Lower leg skin (tissue), 4 donors: ENCODE data around the gene BLOC1S3. TPM values are rescaled to one million over a fixed set of nuclear protein-coding genes. Genes with fewer than 3 reads are reported as not detected.

ENCODE experiments used
- DNase-seq, 2 donors: peaks; one replicate each; pipeline ENCODE4 v3.0.0-alpha.2; 2019; ENCODE audit warnings: low spot score in 2 of 2
- H3K4me3 ChIP-seq: fragments of 200-600 bp; sonication (generic); 2 replicates; pipeline ENCODE4 v1.5.1; 2017; ENCODE audit warnings: mild to moderate bottlenecking, low read depth; ENCODE audit not compliant: poor library complexity, severe bottlenecking
- CTCF ChIP-seq, 3 donors: fragments of 450-650 bp; IDR thresholded peaks; one replicate each; pipeline ENCODE4 v1.5.1; 2016; ENCODE audit warnings: antibody characterized with exemption in 3 of 3, mild to moderate bottlenecking in 3 of 3, moderate library complexity in 2 of 3
- POLR2A ChIP-seq, 2 donors: fragments of 450-650 bp; IDR thresholded peaks; one replicate each; pipeline ENCODE4 v1.6.1; 2016 to 2017; ENCODE audit warnings: antibody characterized with exemption in 2 of 2, mild to moderate bottlenecking in 1 of 2, moderate library complexity in 1 of 2
- WGBS, 2 donors: methylation state at CpG; one replicate each; pipeline ENCODE4 v1.1.5; 2018; 5-methylcytosine and 5-hydroxymethylcytosine counted together
- intact Hi-C: fragments of 100-400 bp; cut with DNase I; formaldehyde crosslinking; loops from one replicate; pipeline ENCODE4 v1.15.0; 2023; ENCODE audit warnings: low total_unique reads
- total RNA-seq, 4 donors: library from RNA; depleted of rRNA; stranded (reverse); fragments of >200 nt; gene quantifications; one replicate each; pipeline ENCODE4 v1.1.0, GENCODE V29; 2016

BLOC1S3 gene
- total RNA-seq, 4 donors from 2014 or later, result 26.6 to 65.1 (median 31.4) TPM

DNA sequence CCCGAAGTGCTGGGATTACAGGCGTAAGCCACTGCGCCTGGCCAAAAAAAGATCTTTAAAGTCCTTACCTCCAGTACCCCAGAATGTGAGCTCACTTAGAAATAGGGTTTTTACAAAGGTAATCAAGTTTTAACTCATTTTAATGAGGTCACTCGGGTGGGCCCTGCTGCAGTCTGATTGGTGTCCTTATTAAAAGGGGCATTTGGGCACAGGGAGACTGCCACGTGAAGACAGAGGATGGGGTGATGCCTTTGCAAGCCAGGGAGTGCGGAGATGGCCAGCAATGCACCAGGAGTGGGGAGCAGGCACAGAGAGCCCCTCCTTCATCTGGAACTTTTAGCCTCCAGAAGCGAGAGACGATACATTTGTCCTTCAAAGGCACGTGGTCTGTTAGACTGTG, 29.5 kb upstream of the BLOC1S3 start:
- TF ChIP-seq CTCF (IDR thresholded peaks at IDR 0.05) (no peak), POLR2A (IDR thresholded peaks at IDR 0.05) (no peak)
- no peak overlapping the region for H3K4me3 ChIP-seq
- intact Hi-C loops, result no loop called here
- DNase-seq, result no peak
- WGBS, 2 donors, result 84 to 92% methylated on average over 9 of the region's 9 CpGs

DNA sequence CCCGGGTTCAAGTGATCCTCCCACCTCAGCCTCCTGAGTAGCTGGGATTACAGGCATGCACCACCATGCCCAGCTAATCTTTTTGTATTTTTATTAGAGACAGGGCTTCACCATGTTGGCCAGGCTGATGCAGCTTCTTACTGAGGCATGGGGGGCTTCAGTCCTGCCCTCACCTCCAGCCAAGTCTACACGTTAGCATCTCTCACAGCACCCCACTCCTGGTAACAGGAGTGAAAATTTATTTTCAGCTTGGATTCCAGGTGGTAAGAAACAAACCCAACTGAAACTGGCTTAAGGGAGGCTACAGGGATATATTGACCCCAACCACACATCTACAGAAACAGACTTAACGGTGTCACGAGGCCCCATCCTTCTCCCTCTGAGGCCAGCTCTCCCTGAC, 28.4 kb upstream of the BLOC1S3 start:
- TF ChIP-seq POLR2A (IDR thresholded peaks at IDR 0.05) (no peak), CTCF (IDR thresholded peaks at IDR 0.05) (no peak)
- intact Hi-C loops, result no loop called here
- 85 to 89% methylated on average over 4 of the region's 4 CpGs for WGBS, 2 donors

DNA sequence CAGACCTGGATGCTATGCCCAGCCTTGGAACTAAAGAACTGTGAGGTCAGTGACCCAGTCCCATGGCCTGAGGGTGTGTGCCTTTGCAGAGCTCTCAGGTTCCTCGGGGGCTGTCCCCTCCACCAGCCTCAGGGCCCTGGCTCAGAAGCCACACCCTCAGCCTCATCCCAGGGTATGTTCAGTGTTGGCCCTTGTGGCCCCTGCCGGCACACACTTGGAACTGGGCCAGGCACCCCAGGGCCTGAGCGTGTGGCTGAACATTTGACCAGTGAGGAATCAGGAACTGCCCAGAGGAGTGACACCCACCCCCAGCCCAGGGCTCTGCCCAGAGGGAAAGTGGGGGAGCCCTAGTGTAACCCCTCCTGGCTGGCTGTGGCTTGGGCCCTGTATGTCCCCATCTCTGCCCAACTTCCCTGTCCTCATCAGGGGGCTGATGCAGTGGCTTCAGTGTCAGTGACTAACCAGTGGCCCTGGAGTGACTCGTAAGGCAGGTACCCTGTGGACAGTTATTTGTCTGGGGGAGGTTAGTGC, 27.8 kb upstream of the BLOC1S3 start:
- 54 to 70% methylated on average over 3 of the region's 4 CpGs for WGBS, 2 donors
- no peak for TF ChIP-seq CTCF (IDR thresholded peaks at IDR 0.05)
- intact Hi-C loops, result no loop called here

More for the DNA sequence above, 28.4 kb upstream of the BLOC1S3 start:
- no peak overlapping the region for H3K4me3 ChIP-seq
- DNase-seq, result no peak

GRCh38 chr19:45151320-45151719, 27.3 kb upstream of the BLOC1S3 start:
- TF ChIP-seq CTCF (IDR thresholded peaks at IDR 0.05), result no peak
- no peak overlapping the region for H3K4me3 ChIP-seq
- WGBS, 2 donors, result 50 to 52% methylated on average over 6 to 7 of the region's 7 CpGs
- DNase-seq, result no peak
- intact Hi-C loops, result no loop called here

More for the DNA sequence above, 27.8 kb upstream of the BLOC1S3 start:
- DNase-seq, result no peak
- no peak overlapping the region for H3K4me3 ChIP-seq

GRCh38 chr19:45151821-45152503, 26.6 kb upstream of the BLOC1S3 start:
- TF ChIP-seq CTCF (IDR thresholded peaks at IDR 0.05) (no peak), POLR2A (IDR thresholded peaks at IDR 0.05) (no peak)
- intact Hi-C loops, result no loop called here
- 23 to 38% methylated on average over 27 to 30 of the region's 64 CpGs for WGBS, 2 donors
- no peak for DNase-seq
- H3K4me3 ChIP-seq, result no peak overlapping the region
